T follicular helper cell (primary cell): Measurements from ENCODE around the gene LSM6.

Source experiments
- DNase-seq: peaks from one replicate; pipeline ENCODE4 v3.0.0-alpha.2; 2020; ENCODE audit warnings: low read depth
- total RNA-seq, 2 experiments: gene quantifications; one replicate each; lab custom pipeline; 2026; lab: John Stamatoyannopoulos, UW

LSM6 gene
- total RNA-seq: 29.1 to 49.4 reads per million in 2 experiments

DNA sequence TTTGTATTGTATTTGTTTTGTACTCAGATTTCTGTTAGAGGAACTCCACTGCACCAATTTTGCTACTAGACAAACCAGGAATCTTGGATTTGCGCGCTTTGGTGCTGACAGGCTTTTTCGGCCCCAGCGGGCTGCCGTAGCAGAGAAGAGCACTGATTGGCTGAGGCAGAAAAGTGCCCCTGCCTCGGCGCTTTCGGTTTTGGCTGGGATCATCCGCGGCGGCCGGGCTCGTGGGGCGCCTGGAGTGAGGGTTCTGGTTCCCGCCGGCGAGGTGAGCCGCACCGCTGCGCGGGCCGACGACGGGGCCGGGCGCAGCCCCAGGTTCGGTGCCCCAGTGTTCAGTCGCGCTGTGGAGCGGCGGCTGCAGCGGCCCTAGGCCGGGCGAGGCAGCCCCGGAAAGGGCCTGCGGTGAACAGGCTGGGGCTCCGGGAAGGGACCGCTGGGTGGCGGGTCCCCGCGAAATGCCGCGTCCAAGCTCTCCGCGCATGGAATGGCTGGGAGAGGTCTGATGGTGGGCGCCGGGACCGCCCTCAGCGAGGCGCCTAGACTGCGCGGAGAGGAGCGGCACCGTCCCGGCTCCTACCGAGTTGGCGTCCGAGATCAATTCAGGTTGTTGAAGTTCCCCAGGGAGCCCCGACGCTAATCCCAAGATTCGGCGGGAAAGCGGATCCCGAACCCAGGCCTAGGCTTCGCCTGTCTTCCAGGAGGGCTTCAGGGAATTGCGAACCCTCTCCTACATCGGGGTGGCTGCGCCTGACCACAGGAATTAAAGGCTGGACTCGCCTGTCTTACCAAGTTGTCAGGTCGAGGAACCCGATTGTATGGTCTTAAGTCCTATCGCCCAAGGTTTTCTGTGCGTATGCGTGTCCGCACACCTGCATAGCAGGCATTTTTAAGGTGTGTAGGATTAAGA, at the start of gene LSM6:
Gene LSM6, plus strand, starts transcription at position 178 of the 913 bp plus-strand sequence. CDS start 7,204 bp downstream, outside the sequence.
- DNase-seq: peak; percentile 79

DNA sequence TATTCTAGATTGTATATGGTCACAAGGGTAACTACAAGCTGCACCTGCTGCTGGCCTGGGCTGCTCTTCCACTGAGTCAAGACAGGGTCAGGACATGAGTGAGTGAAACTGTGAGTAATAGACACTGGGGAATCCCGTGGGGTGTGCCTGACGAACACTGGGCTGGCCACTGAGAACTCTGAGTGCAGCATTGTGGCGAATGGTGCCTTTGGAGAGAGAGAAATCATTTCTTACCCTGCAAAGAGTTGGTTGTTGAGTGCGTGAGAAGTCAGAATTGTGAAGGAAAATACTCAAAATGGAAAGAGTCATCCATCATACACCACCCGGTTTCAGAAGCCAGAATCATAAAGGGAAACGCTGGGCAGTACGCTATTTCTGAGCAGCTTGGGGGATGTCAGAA, 43.1 kb upstream of the LSM6 start:
- no peak for DNase-seq

DNA sequence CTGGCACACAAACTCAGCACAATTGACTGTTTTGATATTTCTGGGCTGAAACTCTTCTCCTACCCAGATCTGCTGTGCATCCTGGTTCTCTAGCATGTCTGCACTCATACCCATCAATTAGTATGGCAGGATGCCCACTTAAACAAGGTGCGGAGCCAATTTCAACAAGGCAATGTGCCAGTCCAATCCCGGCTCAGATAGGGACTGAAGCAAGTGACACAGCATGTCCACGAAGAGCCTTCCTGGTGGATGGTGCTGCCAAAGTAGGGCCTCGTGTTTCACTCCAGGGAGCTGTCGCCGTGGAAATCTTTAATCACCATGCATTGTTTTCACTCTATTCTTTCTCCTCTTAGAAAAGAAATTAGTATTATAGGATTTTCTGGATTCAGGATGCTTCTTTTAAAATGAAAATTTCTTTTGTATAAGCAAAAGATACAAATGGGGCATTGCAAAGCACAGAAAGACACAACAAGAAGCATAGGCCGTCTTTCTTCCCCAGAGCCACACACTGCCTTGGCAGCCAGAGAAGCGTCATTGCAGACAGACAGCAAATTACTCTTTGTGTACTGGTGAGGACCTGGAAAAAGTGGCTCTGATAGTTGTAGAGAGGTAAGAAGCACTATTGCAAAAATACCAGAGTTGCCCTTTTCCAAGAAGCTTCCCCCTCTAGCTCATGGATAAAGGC, 40.6 kb upstream of the LSM6 start:
- no peak for DNase-seq

DNA sequence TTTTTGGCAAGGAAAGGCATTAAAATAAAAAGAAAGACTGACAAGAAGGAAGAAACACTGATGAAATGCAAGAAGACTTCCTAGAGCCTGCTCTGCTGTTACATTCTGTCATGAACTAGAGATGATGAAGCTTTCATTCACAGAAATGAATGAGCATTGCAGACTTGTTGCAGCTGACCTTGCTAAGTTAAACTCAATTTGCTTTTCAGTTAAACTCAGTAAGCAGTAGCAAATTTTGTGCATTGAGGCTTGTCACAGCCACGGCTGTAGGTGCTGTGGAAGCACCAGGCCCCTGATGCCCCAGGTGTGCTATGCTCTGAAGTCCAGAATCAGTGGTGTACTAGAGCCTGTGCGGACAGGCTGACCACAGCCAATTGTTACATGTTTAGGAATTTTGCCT, 39.6 kb upstream of the LSM6 start:
- no peak for DNase-seq

DNA sequence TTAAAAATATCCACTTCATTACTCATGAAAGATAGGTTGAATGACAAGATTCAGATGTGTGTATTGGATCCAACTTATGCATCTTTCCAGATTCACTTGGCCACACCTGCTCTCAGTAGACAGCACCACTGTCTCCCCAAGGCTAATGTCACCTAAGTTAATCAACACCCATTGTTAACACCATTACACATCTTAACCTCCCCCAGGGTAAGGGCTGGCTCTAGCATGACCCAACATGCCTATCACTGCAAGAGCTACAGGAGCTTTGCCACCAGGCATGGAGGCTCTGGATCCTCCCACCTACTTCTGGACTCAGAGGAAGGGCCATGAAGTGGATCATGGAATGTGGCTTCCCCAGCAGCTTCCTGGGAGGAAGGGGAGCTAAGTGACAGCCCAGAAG, 32.8 kb upstream of the LSM6 start:
- no peak for DNase-seq

DNA sequence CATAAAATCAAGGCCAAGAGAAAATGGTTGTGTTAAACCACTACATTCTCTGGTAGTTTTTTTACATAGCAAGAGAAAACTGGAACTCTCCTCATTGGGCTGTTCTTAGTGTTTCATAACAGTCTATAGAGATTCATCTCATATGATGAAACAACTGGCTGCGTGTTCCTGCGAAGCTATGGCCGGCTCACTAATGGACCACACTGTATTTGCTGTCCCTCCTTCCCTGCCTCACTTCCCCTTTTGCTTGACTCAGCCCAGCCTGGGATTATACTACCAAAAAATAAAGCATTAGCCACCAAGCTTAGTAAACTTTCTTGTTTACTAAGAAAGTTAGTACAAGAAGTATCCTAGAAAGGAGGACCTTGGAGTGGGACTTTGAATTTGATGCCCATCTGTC, 31.6 kb upstream of the LSM6 start:
- no peak for DNase-seq

DNA sequence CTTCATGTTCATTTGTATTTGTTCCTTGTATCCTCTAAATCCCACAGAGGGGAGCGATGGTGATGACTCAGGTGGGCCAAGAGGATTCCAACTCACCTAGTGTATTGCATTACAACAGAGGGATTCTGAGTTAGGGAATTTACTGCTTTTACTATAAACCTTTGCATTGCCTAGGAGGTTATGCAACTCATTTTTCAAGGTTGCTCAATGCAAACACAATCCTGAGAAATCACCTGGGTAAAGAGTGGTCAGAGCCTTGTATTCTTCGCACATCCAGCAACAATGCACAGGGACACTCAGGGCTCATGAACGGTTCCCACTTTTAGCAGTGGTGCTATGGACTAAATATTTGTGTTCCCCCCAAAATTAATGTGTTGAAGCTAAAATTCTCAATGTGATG, 28.6 kb upstream of the LSM6 start:
- no peak for DNase-seq

DNA sequence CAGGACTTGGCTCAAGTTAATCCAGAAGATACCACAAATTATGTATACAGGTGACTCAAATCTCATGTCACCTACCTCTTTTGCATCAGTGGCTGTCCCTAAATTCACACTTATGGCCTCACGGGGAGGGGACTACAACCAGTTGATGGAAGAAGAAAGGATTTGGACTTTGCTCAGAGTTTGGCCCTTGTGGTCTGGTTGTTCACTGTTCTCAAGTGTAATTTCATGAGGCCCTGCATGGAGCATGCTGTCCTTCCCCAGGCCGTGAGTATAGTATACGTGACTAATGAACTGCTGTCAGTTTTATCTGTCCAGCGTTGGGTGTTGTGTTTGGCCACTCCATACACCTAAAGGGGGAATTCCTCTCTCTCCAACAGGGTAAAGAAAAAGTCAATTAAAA, 27.5 kb upstream of the LSM6 start:
- no peak for DNase-seq

DNA sequence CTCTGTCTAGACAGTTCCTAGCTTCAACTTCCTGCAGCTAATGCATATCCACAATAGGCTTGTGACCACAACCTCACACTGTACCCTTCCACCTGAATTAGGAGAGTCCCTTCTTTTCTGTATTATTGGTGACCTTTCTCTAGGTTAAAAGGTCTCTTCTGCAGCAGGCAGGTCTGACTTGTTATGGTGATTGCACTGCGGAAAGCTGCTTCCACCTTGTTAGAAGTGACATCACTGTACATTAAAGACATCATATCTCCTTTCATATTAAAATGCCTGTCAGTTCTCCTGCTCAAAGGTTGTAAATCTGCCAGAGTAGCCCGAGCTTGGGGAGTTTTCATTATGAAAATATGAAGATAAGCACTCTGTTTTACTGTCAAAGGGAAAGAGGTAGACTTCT, 21.5 kb upstream of the LSM6 start:
- no peak for DNase-seq

DNA sequence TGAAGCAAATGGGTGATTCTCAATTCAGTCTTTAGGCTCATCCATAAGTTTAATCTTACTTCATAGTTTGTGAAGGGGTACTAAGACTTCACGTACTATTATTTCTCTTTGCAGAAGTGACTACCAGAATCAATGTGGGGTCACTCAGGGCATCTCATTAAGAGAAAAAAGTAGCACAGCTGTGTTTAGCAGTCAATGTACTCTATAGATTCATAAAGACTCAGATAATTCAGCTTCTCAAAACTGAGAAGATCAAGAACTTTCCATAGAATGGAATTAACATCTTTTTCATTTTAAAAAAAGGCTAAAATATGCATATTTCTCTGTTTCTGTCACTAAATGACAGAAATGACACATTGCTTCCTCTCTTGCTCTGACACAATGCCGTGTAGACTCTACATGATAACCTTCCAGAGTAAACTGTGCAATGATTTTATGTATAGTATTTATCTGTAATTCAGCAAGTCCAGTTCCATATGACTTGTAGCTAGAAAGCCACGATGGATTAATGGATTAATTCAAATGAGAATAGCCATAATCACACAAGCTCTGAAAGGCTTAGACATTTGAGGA, 20.3 kb upstream of the LSM6 start:
- no peak for DNase-seq

DNA sequence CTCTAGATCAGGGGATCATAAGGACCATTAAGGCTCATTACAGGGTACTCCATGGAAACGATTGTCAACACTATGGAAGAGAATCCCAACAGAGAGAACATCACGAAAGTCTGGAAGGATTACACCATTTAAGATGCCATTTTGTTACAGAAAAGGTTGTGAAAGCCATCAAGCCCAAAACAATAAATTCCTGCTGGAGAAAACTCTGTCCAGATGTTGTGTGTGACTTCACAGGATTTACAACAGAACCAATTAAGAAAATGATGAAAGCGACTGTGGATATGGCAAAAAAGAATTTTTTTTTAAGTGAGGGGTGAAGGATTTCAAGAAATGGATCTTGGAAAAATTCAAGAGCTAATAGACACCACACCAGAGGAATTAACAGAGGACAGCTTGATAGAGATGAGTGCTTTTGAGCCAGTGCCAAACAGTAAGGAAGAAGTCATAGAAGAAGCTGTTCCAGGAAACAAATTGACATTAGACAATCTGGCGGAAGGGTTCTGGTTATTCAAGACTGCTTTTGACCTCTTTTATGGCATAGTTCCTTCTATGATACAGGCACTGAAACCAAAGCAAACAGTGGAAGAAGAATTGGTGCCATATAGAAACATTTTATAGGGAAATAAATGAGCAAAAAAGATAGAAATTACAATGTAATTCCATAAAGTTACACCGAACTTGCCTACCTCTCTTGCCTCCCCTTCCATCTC, 17.3 kb upstream of the LSM6 start:
- no peak for DNase-seq

DNA sequence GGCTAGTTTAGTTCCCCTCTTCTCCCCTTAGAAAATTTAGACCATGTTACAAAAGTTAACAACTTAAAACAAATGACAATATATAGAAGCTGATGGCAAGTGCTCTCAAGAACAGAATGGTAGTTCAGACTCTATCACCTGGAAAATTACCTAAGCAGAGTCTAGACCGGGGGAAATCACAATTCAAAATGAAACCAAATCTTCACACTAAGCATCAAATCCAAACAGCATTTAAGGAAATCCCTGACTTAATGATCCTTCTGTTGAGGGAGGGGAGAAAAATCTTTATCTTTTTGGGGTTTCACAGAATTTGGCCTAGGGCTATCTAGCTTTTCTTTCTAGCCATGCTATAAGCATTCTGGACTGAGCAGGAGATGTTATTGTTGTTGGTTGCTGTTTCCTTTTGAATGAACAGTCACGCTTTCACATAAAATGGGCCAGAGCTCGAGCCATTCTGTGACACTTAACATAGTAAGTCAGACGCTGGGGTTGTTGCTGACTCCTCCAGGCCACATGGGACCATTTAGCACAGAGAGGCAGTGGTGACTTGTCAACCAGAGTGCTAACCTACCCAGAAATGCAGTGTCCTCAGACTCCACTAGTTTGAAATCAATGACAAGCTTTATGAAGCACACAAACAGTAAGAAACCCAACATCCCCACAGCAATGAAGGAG, 16.0 kb upstream of the LSM6 start:
- DNase-seq: no peak

DNA sequence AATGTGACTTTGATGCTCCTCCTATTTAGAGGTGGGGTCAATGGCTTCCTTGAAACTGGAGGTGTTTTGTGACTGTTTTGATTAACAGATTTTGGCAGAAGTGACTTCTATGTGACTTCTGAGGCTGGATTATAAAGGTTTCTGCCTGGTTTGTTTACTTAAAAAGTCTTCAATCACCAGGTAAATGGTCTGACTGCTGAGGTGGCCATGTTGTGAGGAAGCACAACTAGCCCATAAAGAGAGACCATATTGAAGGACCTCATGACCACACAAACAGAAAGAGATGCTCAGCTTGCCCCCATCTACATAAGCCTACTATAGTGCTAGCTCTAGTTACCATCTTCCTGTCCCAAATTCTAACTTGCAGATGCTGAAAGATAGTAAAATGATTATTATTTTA, 14.3 kb upstream of the LSM6 start:
- DNase-seq: no peak

DNA sequence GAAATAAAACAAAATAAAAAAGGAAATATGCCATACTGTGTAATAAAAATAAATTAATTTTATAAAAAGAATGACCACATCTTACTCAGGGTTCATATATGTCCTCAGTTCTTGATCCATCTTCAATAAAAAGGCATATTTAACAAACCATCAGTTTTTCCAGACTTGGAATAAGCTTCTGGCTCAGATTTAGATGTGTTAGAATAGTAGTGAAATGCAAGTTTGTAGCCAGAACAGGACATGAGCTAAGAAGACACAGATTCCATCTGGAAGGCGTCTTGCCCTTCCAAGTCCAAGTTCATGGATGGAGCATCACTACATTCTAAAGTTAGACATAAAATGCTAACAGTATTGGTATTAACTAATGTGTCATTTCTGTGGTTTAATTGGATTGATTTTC, 10.3 kb upstream of the LSM6 start:
- no peak for DNase-seq

DNA sequence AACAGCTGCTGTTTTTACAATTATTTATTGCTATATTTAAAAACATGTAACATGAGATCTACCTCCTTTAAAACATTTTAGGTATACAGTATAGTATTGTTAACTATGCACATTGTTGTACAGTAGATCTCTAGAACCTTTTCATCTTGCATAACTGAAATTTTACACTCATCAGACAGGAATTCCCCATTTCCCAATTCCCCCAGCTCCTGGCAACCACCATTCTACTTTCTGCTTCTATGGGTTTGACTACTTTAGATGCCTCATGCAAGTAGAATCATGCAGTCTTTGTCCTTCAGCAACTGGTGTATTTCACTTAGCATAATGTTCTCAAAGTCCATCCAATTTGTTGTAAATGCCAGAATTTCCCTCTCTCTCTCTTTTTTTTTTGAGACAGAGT, 9.7 kb upstream of the LSM6 start:
- no peak for DNase-seq

DNA sequence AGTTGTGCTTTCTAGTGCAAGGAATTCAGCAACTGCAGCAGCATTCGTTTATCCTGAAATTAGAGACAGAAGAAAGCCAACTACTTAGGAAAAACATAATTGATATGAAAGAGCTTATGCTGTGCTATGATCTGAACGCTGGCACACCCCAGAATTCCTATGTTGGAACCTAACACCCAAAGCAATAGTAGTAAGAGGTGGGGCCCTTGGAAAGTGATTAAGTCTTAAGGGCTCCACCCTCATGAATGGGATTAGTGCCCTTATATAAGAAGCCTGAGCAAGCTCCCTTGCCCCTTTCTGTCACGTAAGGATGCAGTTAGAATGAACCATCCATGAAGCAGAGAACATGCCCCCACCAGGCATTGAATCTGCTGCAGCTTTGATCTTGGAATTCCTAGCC, 5.4 kb upstream of the LSM6 start:
- no peak for DNase-seq

DNA sequence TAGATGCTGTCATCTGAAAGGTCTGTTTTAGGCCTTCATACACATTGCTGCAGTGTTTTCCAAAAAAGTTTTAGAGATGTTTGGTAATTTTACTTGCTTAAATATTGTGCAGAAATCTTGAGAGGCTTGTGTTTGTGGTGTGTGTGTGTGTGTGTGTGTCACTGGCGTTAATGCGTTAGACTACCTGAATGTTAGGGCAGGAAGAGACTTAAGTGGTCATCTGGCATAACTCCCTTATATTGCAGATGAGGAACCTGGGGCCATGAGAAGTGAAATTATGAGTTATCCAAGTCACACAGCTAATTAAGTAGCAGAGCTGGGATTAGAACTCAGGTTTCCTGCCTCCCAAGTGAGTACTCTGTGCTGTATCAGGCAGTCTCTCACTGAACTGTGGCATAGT, 1.4 kb downstream of the LSM6 start:
- no peak for DNase-seq

DNA sequence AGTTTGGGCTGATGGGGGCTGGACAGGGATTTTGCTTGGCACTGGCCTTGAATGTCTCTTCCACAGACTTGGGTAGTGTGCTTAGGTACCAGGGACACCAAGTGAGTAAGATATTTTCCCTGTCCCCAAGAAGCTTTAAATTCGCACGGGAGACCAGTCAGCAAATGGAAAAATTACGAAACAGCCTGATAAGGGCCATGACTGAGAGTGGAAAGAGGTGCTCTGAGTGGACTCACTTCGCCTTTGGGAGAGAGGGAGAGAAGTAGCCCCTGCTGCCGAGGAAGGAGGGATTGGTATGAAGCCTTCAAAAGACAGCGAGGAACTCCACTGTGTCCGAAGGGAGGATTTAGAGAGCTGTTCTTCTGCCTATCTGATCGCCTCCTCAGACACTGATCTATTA, 2.6 kb downstream of the LSM6 start:
- no peak for DNase-seq

DNA sequence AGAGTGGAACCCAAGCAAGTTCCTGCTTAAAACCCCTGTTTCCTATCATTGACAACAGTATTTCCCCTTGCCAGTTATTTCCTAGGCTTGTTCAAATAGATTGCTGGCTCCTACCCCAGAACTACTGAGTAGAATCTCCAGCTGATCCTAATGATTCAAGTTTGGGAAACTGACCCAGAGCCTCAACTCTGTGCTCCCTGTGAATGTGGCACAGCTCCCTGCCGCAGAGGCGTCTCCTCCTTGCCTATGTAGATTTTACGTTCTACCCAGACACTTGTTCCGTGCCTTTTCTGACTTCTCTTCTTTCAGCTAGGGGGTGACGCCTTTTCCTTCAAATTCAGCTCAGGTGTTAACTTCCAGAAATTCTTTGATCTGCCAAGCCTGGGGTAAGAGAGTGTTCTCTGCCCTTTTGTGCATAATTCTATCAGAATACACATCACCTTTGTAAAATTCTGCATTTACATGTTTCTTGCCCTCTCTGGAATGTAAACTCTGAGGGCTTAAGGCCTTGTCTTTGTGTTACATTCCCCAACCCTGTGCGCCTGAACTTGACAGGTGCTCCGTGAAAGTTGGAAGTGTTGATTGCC, 4.4 kb downstream of the LSM6 start:
- no peak for DNase-seq

DNA sequence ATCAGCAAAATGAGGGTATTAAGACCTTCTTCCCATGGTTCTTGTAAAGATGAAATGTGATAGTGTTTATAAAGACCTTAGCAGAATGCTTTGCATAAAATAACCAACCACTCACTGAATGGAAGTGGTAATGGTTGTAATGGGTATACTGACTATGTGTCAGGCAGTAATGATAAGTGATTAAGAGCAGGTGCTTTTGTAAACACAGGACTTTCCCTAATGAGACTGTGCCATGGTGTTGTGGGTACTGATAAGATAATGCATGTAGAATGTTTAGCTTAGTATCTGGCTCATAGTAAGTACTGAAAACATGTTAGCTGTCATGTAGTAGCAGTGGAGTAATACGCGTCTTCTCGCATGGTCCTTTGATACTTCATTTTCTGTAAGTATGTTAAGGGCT, 6.9 kb downstream of the LSM6 start:
- DNase-seq: no peak

DNA sequence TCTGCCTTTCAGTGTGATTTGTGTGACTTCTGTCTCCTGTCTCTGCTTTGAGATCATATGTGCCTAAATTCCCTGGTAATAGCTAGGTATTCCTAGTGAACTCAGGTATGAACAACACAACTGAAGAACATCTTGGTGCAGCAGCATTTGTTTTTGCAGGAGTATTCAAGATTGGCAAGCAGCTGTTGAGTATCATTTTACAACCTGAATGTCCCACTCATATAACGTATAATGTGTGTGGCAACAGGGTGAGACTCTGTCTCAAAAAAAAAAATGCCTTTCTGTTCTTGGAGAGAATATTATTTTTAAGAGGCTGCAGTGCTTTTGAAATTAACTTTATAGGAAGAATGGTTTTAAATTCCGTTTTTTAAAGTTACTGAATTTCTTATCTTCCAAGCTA, 7.7 kb downstream of the LSM6 start:
- DNase-seq: no peak
